Stimulated activated CD8-positive, alpha-beta memory T cell treated with anti-CD3 and anti-CD28 coated beads, Interleukin-7, amount 100 ng/mL, for 24 hours (primary cell): ENCODE results near the gene MAPKAP1.

ENCODE experiments used
- DNase-seq: peaks from one replicate; pipeline ENCODE4 v3.0.0-alpha.2; 2020; ENCODE audit warnings: low read depth

MAPKAP1 gene

GRCh38 chr9:125642311-125642710, 64.7 kb downstream of the MAPKAP1 start:
- no peak for DNase-seq

DNA sequence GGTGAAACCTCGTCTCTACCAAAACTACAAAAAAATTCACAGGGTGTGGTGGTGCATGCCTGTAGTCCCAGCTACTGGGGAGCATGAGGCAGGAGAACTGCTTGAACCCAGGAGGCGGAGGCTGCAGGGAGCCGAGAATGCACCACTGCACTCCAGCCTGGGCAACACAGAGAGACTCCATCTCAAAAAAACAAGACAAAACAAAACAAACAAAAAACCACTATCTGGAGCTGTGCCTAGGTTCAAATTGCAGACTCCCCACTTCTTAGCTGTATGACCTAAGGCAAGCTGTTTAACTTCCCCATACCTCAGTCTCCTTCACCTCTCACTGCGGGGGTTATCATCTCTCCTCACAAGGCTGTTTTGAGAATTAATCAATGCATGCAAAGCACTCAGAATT, 68.0 kb downstream of the MAPKAP1 start:
- no peak for DNase-seq

DNA sequence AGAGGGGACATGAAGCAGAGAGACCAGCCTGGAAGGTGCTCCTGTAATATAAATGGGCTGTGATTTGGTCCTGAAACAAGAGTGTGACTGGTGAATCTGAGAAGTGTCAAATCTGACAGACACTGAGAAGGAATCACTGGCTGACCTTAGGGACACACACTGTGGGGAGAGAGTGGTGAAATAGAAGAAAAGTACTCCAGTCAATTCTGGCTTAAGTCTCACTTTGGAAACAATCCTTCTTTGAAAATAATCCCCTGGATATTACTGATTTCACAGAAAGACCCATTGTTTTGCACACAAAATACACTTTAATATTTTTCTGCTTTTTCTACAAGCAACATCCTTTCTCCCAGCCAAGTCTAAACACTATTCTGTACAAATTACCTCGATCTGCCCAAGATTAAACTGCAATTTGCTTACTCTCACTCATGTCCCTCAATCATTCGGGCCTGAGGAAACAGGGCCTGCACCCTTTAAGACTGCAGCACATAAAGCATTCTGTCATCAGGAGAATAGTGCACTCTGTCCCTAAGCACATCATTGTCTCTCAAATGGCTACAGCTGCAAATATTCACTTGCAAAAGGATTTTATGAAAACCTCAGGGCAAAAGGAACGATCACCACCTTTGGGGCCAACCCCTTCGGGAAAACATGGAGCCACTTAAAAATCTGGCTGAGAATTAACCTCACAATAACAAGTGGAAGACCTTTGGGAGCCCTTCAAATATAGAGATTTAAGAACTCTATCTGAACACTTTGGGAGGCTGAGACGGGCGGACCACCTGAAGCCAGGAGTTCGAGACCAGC, 68.6 kb downstream of the MAPKAP1 start:
- DNase-seq = no peak

GRCh38 chr9:125637241-125637640, 69.8 kb downstream of the MAPKAP1 start:
- no peak for DNase-seq

DNA sequence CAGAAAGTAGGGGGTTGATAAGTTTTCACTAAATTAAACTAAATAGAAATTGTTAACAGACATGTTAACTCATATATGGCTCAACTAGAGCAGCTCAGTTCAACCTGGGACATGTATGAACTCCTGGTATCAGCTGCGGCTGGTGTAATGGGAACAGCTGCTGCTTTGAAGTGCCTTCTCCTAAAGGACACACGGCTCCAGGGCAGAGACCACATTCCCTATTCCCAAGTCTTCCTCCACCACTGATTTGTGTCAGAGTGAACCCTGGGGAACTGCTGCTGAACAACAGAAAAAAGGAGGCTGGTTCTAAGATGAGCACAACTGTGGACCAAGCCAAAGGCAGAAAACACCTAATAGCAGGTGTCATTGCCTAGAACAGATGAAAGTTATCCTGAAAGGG, 71.1 kb downstream of the MAPKAP1 start:
- DNase-seq = no peak

DNA sequence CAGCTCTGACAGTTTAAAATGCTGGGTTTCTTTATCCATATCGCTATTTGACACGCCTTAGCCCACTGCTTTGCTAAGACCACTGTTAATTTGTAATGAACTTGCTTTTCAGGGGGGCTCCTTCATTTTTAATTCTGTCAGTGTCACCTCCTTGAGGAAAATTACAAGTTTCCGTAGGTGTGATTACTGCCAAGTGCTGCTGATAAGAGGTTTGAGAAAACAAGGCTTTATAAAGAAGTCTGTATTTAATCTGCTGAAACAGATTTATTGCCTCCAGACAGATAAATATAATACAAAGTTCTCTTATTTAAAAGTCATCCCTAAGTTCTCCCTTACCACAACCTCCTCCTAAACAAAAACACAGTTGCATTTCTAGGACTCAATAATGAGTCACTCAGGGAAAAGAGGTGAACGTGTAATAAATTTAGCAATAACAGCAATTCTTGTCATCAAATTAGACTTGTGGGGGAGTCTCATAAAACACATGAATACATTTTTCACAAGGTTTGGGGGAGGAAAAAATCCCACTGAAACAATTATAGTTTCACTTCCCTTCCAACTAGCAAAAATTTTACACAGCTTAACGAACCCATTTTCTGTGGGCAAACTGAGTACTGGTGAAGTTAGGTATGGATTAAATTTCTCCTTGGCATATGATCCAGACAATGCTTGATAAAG, 72.8 kb downstream of the MAPKAP1 start:
- DNase-seq = no peak

- DNase-seq = no peak
Measured at GRCh38 chr9:125633116-125633745, 73.8 kb downstream of the MAPKAP1 start.

- DNase-seq = no peak
Measured at GRCh38 chr9:125632321-125633115, 74.5 kb downstream of the MAPKAP1 start.

- DNase-seq = no peak
Measured at GRCh38 chr9:125631391-125632085, 75.5 kb downstream of the MAPKAP1 start.

- no peak for DNase-seq
Measured at GRCh38 chr9:125630436-125630835, 76.6 kb downstream of the MAPKAP1 start.

DNA sequence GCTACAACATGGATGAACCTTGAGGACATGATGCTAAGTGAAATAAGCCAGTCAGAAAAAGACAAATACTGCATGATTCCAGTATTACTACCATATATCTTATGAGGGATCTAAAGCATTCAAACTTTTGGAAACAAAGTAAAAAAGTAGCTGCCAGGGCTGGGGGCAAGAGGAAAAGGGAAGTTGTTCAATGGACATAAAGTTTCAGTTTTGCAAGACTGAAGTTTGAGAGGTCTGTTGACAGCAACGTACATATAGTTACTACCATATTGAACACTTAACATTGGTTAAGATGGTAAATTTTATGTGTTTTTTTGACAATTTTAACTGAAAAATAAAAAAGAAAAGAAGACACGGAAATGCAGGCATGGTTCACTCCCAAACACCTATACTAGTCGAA, 77.6 kb downstream of the MAPKAP1 start:
- no peak for DNase-seq

GRCh38 chr9:125626187-125626586, 80.8 kb downstream of the MAPKAP1 start:
- DNase-seq = no peak

DNA sequence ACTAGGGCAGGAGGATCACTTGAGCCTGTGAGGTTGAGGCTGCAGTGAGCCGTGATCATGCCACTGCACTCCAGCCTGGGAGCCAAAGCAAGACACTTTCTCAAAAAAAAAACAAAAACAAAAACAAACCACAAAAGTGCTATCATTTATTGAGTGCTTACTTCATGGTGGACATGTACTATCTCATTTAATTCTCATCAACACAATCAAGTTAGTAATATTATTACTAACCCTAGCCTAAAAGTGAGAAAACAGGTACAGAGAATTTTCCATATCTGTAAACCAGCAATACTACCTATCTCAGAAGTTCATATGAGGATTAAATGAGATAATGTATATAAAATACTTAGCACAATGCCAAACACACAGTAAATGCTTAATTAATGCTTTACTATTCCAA, 85.8 kb downstream of the MAPKAP1 start:
- DNase-seq = no peak

GRCh38 chr9:125620216-125620615, 86.8 kb downstream of the MAPKAP1 start:
- no peak for DNase-seq

DNA sequence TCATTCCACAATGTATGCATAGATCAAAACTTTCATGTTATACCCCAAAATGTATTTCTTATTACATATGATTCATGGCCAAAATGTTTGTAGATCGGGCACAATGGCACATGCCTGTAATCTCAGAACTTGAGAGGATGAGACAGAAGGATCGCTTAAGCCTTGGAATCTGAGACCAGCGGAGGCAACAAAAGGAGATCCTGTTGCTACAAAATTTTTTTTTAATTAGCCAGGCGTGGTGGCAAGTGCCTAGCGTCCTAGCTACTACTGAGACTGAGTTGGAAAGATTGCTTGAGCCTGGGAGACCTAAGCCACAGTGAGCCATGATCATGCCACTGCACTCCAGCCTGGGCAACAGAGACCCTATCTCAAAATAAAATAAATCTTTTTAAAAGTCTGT, 89.9 kb downstream of the MAPKAP1 start:
- DNase-seq = no peak

GRCh38 chr9:125613141-125613540, 93.9 kb downstream of the MAPKAP1 start:
- no peak for DNase-seq

DNA sequence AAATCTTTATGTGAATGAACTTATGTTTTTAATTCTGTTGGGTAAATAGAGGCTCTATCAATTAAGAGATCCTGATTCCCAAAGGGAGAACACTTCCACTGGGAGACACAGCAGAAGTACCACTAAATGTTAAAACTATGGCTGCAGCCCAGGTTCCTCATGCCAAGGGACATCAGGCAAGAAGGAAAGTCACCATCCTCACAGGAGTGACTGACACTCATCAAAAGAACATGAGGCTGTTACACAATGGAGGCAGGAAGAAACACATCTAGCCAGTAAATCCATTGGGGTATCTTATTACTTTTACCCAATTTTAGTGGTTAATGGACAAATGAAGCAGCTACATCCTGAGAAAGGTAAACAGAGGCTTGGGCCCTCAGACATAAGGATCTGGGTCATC, 94.4 kb downstream of the MAPKAP1 start:
- DNase-seq = no peak

- DNase-seq = no peak
Measured at GRCh38 chr9:125611121-125611765, 95.8 kb downstream of the MAPKAP1 start.

DNA sequence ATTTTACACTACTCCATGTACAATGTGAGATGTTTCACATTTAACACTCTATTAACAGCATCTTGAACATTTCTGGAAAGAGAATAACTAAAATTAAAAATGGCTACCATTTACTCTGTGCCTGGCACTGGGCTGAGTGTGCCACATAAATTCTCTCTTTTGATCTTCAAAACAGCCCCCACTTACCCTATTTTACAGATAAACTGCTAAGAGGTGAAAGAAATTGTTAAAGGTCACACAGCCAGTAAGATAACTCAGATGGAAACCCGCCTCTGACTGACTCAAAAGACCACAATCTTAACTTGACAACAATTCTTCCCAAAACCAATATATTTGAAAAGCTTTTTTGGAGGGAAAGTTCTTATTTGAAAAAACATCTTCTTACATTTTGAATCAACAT, 97.3 kb downstream of the MAPKAP1 start:
- no peak for DNase-seq

- DNase-seq = no peak
Measured at GRCh38 chr9:125608489-125609224, 98.4 kb downstream of the MAPKAP1 start.

GRCh38 chr9:125604196-125604595, 102.8 kb downstream of the MAPKAP1 start:
- no peak for DNase-seq
